Endothelial cell of umbilical vein (primary cell): ENCODE results near the gene MYO16. TPM values are rescaled to one million over a fixed set of nuclear protein-coding genes. Genes with fewer than 3 reads are reported as not detected.

Experiments used
- BruUV-seq: library from RNA; stranded (reverse); fragments of 400-500 nt; replicated peaks from 2 replicates; lab custom pipeline; 2021; lab: Mats Ljungman, UMichigan
- CTCF ChIA-PET: fragments of 300-600, 350-600 bp; sonication (Branson Sonifier 250); formaldehyde crosslinking; loops from one replicate; lab custom pipeline; 2021; ENCODE audit warnings: antibody characterized with exemption, inconsistent platforms; lab: Charles Lee
- POLR2A ChIA-PET: fragments of 300-600, 350-600 bp; sonication (Branson Sonifier 250); formaldehyde crosslinking; loops from one replicate; lab custom pipeline; 2021; ENCODE audit warnings: antibody characterized with exemption, inconsistent platforms; lab: Charles Lee
- DNase-seq: peaks from one replicate; pipeline ENCODE4 v3.0.0-alpha.2; 2011; ENCODE audit warnings: low read depth, low spot score
- FAIRE-seq: peaks from 2 replicates; lab custom pipeline; 2011; peaks lifted over from hg19 to GRCh38; lab: Jason Lieb, UNC
- H2AFZ ChIP-seq: 2 replicates; pipeline ENCODE4 v1.6.0; 2012; ENCODE audit warnings: low read depth, low read length, control low read depth, inconsistent platforms
- H3K27ac ChIP-seq: 2 replicates; pipeline ENCODE4 v1.5.1; 2011; ENCODE audit warnings: low read depth, mild to moderate bottlenecking, control low read depth, low read length, moderate library complexity; ENCODE audit not compliant: insufficient read depth
- H3K27me3 ChIP-seq, 2 experiments: 2 replicates each; pipeline versions ENCODE4 v1.6.0 to v1.6.1; 2011; ENCODE audit warnings: low read length in 2 of 2, mixed read lengths in 1 of 2; ENCODE audit not compliant: control insufficient read depth in 2 of 2, insufficient read depth in 2 of 2
- H3K36me3 ChIP-seq, 2 experiments: 2 replicates in 1 of 2; 3 replicates in 1 of 2; pipeline ENCODE4 v1.5.1; 2011; ENCODE audit warnings: low read length in 2 of 2, mild to moderate bottlenecking in 1 of 2, moderate library complexity in 1 of 2; ENCODE audit not compliant: control insufficient read depth in 2 of 2, insufficient read depth in 2 of 2; ENCODE audit errors: extremely low read depth in 1 of 2
- H3K4me1 ChIP-seq: 3 replicates; pipeline ENCODE4 v1.5.1; 2011; ENCODE audit warnings: mild to moderate bottlenecking, low read length; ENCODE audit not compliant: control insufficient read depth, insufficient read depth; ENCODE audit errors: extremely low read depth
- H3K4me2 ChIP-seq: 2 replicates; pipeline ENCODE4 v1.6.1; 2011; ENCODE audit warnings: low read length, control low read depth, mixed read lengths; ENCODE audit not compliant: insufficient read depth
- H3K4me3 ChIP-seq, 3 experiments: fragments of 200-600 bp in 1 of 3; sonication (generic), shearing (Covaris generic) in 1 of 3; replicated peaks in 1 of 3; 2 replicates each; pipeline ENCODE4 v1.5.1; 2011 to 2016; ENCODE audit warnings: control low read depth in 3 of 3, low read length in 3 of 3, mild to moderate bottlenecking in 2 of 3, inconsistent platforms in 1 of 3, low read depth in 1 of 3, moderate library complexity in 1 of 3; ENCODE audit not compliant: insufficient read depth in 1 of 3
- H3K79me2 ChIP-seq: 2 replicates; pipeline ENCODE4 v1.6.0; 2012; ENCODE audit warnings: low read length, inconsistent platforms; ENCODE audit not compliant: control insufficient read depth, insufficient read depth
- H3K9ac ChIP-seq: replicated peaks from 2 replicates; pipeline ENCODE3; 2011; ENCODE audit warnings: low read length, control low read depth; ENCODE audit not compliant: insufficient read depth; ENCODE audit errors: extremely low read depth
- H3K9me1 ChIP-seq: replicated peaks from 3 replicates; pipeline ENCODE4 v1.6.0; 2011; ENCODE audit warnings: mild to moderate bottlenecking, low read length; ENCODE audit not compliant: control insufficient read depth, insufficient read depth; ENCODE audit errors: extremely low read depth
- H3K9me3 ChIP-seq: replicated peaks from 2 replicates; pipeline ENCODE4 v1.5.1; 2012; ENCODE audit warnings: low read length, inconsistent platforms; ENCODE audit not compliant: control insufficient read depth, insufficient read depth
- H4K20me1 ChIP-seq: replicated peaks from 2 replicates; pipeline ENCODE3; 2011; ENCODE audit warnings: mild to moderate bottlenecking, low read length; ENCODE audit not compliant: control insufficient read depth, insufficient read depth; ENCODE audit errors: extremely low read depth
- GATA2 ChIP-seq: IDR thresholded peaks from 2 replicates; pipeline ENCODE4 v1.7.0; 2011; ENCODE audit warnings: low read depth, mild to moderate bottlenecking, moderate library complexity, mixed read lengths, low read length; ENCODE audit not compliant: insufficient read length, insufficient read depth
- JUN ChIP-seq: IDR thresholded peaks from 2 replicates; pipeline ENCODE4 v1.6.1; 2011; ENCODE audit warnings: borderline replicate concordance, low read depth; ENCODE audit not compliant: insufficient read length, insufficient read depth
- POLR2AphosphoS5 ChIP-seq: IDR thresholded peaks from 2 replicates; pipeline ENCODE4 v1.6.1; 2012; ENCODE audit warnings: low read depth, mild to moderate bottlenecking, control low read depth, low read length, moderate library complexity; ENCODE audit not compliant: insufficient read depth
- dilution Hi-C: fragments of 300-500 bp; cut with MboI; formaldehyde crosslinking; loops from one replicate; pipeline ENCODE4 v1.15.0; 2019; ENCODE audit warnings: low sequenced_read_pairs; ENCODE audit not compliant: extremely low pct_ligation_motif_present
- intact Hi-C: fragments of 100-400 bp; cut with micrococcal nuclease; formaldehyde crosslinking; loops from one replicate; pipeline ENCODE4 v1.10.0; 2022
- polyA plus RNA-seq, 4 experiments: library from polyadenylated mRNA; depleted of rRNA in 3 of 4; stranded (reverse) in 3 of 4; unstranded in 1 of 4; fragments of >200 nt; gene quantifications; 2 replicates each; pipeline versions ENCODE4 v1.2.1 to v1.2.3, GENCODE V29; 2011 to 2012; ENCODE audit warnings: missing spikeins in 1 of 4
- total RNA-seq: library from RNA; stranded (reverse); gene quantifications from 2 replicates; pipeline ENCODE4 v1.2.3, GENCODE V29; 2021
- TF ChIP-seq, protein P1 (sequence below): IDR thresholded peaks from 2 replicates; pipeline ENCODE4 v1.6.1; 2011; ENCODE audit not compliant: insufficient read depth, insufficient read length
- TF ChIP-seq, protein P2 (sequence below), 2 donors: IDR thresholded peaks; 1 replicate in 1 of 2; 2 replicates in 1 of 2; pipeline ENCODE4 v1.5.1; 2011; ENCODE audit warnings: low read length in 2 of 2, mild to moderate bottlenecking in 2 of 2, moderate library complexity in 2 of 2, control low read depth in 1 of 2, inconsistent platforms in 1 of 2, low read depth in 1 of 2; ENCODE audit not compliant: insufficient read depth in 1 of 2; ENCODE audit errors: extremely low read depth in 1 of 2

The MYO16 gene
- total and polyA plus RNA-seq, 2 donors (not counting 3 experiments of a cell fraction or from before 2014, with no cell fraction given): 0.03 to 0.04 TPM

DNA sequence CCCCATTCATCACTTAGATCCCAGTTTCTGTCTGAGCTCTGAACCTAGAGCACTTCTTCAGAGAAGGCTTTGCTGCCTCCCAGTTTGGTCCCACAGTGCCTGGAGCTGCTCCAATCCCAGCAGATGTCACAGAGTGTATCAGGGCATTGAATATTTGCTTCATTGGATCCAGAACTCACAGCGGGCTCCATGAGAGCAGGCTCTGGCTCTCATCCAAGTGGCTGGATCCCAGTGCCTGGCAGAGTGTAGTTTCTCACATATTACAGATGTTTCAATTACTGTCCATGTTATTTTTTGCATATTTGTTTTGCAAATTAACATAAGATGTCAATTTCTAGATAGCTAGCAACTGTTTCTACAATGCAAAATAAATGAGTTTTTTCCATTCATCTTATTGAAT lies 50.6 kb downstream of the MYO16 start:
- H3K9me1 ChIP-seq: no peaks in the 10 kb centered on the region
- DNase-seq (no peak), FAIRE-seq (no peak)
- H2AFZ ChIP-seq: no peak overlapping the region
- ChIA-PET CTCF (no interaction called here), POLR2A (no interaction called here)
- BruUV-seq: no TSS peak
- no peak overlapping the region for H3K4me3 ChIP-seq
- intact Hi-C loops (no loop called here), dilution Hi-C loops (no loop called here)
- no peak overlapping the region for H3K9ac ChIP-seq
- no peaks in the 10 kb centered on the region for H3K27me3 ChIP-seq
- TF ChIP-seq, protein P1, sequence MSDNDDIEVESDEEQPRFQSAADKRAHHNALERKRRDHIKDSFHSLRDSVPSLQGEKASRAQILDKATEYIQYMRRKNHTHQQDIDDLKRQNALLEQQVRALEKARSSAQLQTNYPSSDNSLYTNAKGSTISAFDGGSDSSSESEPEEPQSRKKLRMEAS: no peak
- TF ChIP-seq POLR2AphosphoS5 (no peak), JUN (no peak), GATA2 (no peak)
- TF ChIP-seq, protein P2, sequence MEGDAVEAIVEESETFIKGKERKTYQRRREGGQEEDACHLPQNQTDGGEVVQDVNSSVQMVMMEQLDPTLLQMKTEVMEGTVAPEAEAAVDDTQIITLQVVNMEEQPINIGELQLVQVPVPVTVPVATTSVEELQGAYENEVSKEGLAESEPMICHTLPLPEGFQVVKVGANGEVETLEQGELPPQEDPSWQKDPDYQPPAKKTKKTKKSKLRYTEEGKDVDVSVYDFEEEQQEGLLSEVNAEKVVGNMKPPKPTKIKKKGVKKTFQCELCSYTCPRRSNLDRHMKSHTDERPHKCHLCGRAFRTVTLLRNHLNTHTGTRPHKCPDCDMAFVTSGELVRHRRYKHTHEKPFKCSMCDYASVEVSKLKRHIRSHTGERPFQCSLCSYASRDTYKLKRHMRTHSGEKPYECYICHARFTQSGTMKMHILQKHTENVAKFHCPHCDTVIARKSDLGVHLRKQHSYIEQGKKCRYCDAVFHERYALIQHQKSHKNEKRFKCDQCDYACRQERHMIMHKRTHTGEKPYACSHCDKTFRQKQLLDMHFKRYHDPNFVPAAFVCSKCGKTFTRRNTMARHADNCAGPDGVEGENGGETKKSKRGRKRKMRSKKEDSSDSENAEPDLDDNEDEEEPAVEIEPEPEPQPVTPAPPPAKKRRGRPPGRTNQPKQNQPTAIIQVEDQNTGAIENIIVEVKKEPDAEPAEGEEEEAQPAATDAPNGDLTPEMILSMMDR (IDR thresholded peaks at IDR 0.05; ENCODE audit: extremely low read depth in 1 of 2, insufficient read depth in 1 of 2, low read depth in 1 of 2, low read length in 2 of 2): no peak
- no peaks in the 10 kb centered on the region for H3K36me3 ChIP-seq
- no peaks in the 10 kb centered on the region for H3K79me2 ChIP-seq
- H3K4me1 ChIP-seq: no peaks in the 10 kb centered on the region
- no peaks in the 10 kb centered on the region for H4K20me1 ChIP-seq
- no peak overlapping the region for H3K4me2 ChIP-seq
- no peak overlapping the region for H3K27ac ChIP-seq
- peaks cover 2% of the 10 kb centered on the region for H3K9me3 ChIP-seq
